GM23338 (cell line): ENCODE results near the gene SOX11.
"Not testable (repeated sequence)": the region's sequence is repeated elsewhere in the genome, so short reads cannot be mapped to it uniquely, and the experiment has no call there.

ENCODE experiments used
- CREB1 ChIP-seq: fragments of 250-450 bp; sonication (Bioruptor Pico); IDR thresholded peaks from 2 replicates; pipeline ENCODE4 v1.5.0; 2020; ENCODE audit warnings: low read depth, mild to moderate bottlenecking, moderate library complexity
- CTCF ChIP-seq, 2 experiments: fragments of 200-600 bp in 1 of 2; sonication (generic) in 1 of 2; conservative IDR thresholded peaks; 2 replicates each; pipeline versions ENCODE4 v1.5.1 to v1.6.1; 2016 to 2017; ENCODE audit warnings: antibody characterized with exemption in 2 of 2, low read depth in 2 of 2, mild to moderate bottlenecking in 2 of 2, moderate library complexity in 1 of 2
- EZH2 ChIP-seq: fragments of 200-600 bp; sonication (generic); IDR thresholded peaks from one replicate; pipeline ENCODE4 v1.8.0; 2017; ENCODE audit warnings: antibody characterized with exemption, mild to moderate bottlenecking, low read depth; ENCODE audit not compliant: unreplicated experiment
- EZH2phosphoT487 ChIP-seq: fragments of 200-600 bp; sonication (generic); IDR thresholded peaks from one replicate; pipeline ENCODE4 v1.8.1; 2018; ENCODE audit warnings: antibody characterized with exemption; ENCODE audit not compliant: unreplicated experiment
- JUNB ChIP-seq: IDR thresholded peaks from one replicate; pipeline ENCODE4 v1.6.1; 2016; ENCODE audit warnings: antibody characterized with exemption; ENCODE audit not compliant: unreplicated experiment
- NANOG ChIP-seq: IDR thresholded peaks from 2 replicates; pipeline ENCODE4 v1.6.1; 2016; ENCODE audit warnings: antibody characterized with exemption, borderline replicate concordance
- POLR2AphosphoS5 ChIP-seq: IDR thresholded peaks from 2 replicates; pipeline ENCODE4 v1.6.1; 2016; ENCODE audit warnings: antibody characterized with exemption, low read depth
- REST ChIP-seq: IDR thresholded peaks from one replicate; pipeline ENCODE4 v1.6.1; 2018; ENCODE audit warnings: antibody characterized with exemption; ENCODE audit not compliant: unreplicated experiment
- STAT1 ChIP-seq: IDR thresholded peaks from one replicate; pipeline ENCODE4 v1.6.1; 2016; ENCODE audit warnings: antibody characterized with exemption; ENCODE audit not compliant: unreplicated experiment
- ZNF114 ChIP-seq: fragments of 250-450 bp; sonication (Bioruptor Pico); IDR thresholded peaks from 2 replicates; pipeline ENCODE4 v1.5.0; 2020; ENCODE audit warnings: mild to moderate bottlenecking, moderate library complexity
- ZNF331 ChIP-seq: fragments of 250-450 bp; sonication (Bioruptor Pico); IDR thresholded peaks from 2 replicates; pipeline ENCODE4 v1.5.0; 2020; ENCODE audit warnings: low read depth, mild to moderate bottlenecking, moderate library complexity

GRCh38 chr2:5652734-5653133 lies 39.5 kb upstream of the SOX11 start:
- TF ChIP-seq CTCF (conservative IDR thresholded peaks at IDR 0.05; ENCODE audit: low read depth in 2 of 2); POLR2AphosphoS5; REST; EZH2; NANOG; EZH2phosphoT487; ZNF331 (CRISPR knock-in tag); ZNF114 (CRISPR knock-in tag); JUNB; CREB1 (CRISPR knock-in tag); STAT1: not testable (repeated sequence)
